Measurements from ENCODE around the gene PTPRG. TPM values are rescaled to one million over a fixed set of nuclear protein-coding genes. Genes with fewer than 3 reads are reported as not detected.
"Not testable (repeated sequence)": the region's sequence is repeated elsewhere in the genome, so short reads cannot be mapped to it uniquely, and the experiment has no call there.

The PTPRG gene
- total RNA-seq, 2 experiments from 2014 or later, result 0.10 TPM; not detected in 1

- no peaks in the 10 kb centered on the region for H3K4me1 Mint-ChIP-seq (ENCODE audit: low read depth)
- DNase-seq, result no peak
- H3K4me3 Mint-ChIP-seq, result no peak overlapping the region
- CTCF ChIA-PET, result no interaction called here
- no peak overlapping the region for H3K27ac Mint-ChIP-seq
- H3K36me3 Mint-ChIP-seq, result no peaks in the 10 kb centered on the region
- no peaks in the 10 kb centered on the region for H3K9me3 Mint-ChIP-seq
- H3K27me3 Mint-ChIP-seq, result peaks cover 3% of the 10 kb centered on the region
- intact Hi-C loops (cut with micrococcal nuclease), result no loop called here
- POLR2A ChIA-PET, result no interaction called here
Observed at GRCh38 chr3:61537366-61537765, 24.0 kb upstream of the PTPRG start.

- H3K27ac Mint-ChIP-seq, result no peak overlapping the region
- no peaks in the 10 kb centered on the region for H3K4me1 Mint-ChIP-seq (ENCODE audit: low read depth)
- no peak overlapping the region for H3K4me3 Mint-ChIP-seq
- intact Hi-C loops (cut with micrococcal nuclease), result no loop called here
- peaks cover 3% of the 10 kb centered on the region for H3K27me3 Mint-ChIP-seq
- H3K36me3 Mint-ChIP-seq, result no peaks in the 10 kb centered on the region
- no peaks in the 10 kb centered on the region for H3K9me3 Mint-ChIP-seq
- POLR2A ChIA-PET, result no interaction called here
- DNase-seq, result no peak
- CTCF ChIA-PET, result no interaction called here
Observed at GRCh38 chr3:61538486-61538885, 22.9 kb upstream of the PTPRG start.

GRCh38 chr3:61541694-61542093, 19.7 kb upstream of the PTPRG start:
- CTCF ChIA-PET, result no interaction called here
- no peak for DNase-seq
- Mint-ChIP-seq H3K4me1 (ENCODE audit: low read depth) (no peaks in the 10 kb centered on the region), H3K27ac (no peak overlapping the region), H3K9me3 (no peaks in the 10 kb centered on the region), H3K4me3 (no peak overlapping the region), H3K27me3 (peaks cover 3% of the 10 kb centered on the region), H3K36me3 (no peaks in the 10 kb centered on the region)
- intact Hi-C loops (cut with micrococcal nuclease), result no loop called here
- POLR2A ChIA-PET, result no interaction called here

- Mint-ChIP-seq H3K4me3 (no peak overlapping the region), H3K4me1 (ENCODE audit: low read depth) (no peaks in the 10 kb centered on the region), H3K27me3 (no peaks in the 10 kb centered on the region), H3K36me3 (no peaks in the 10 kb centered on the region), H3K27ac (no peak overlapping the region), H3K9me3 (no peaks in the 10 kb centered on the region)
- CTCF ChIA-PET, result no interaction called here
- DNase-seq, result no peak
- intact Hi-C loops (cut with micrococcal nuclease), result no loop called here
- POLR2A ChIA-PET, result no interaction called here
Observed at GRCh38 chr3:61545716-61546115, 15.7 kb upstream of the PTPRG start.

GRCh38 chr3:61547625-61548024, 13.7 kb upstream of the PTPRG start:
- no peaks in the 10 kb centered on the region for H3K36me3 Mint-ChIP-seq
- ChIA-PET CTCF (no interaction called here), POLR2A (no interaction called here)
- H3K9me3 Mint-ChIP-seq, result no peaks in the 10 kb centered on the region
- H3K27me3 Mint-ChIP-seq, result no peaks in the 10 kb centered on the region
- H3K4me1 Mint-ChIP-seq (ENCODE audit: low read depth), result no peaks in the 10 kb centered on the region
- no peak for DNase-seq
- no peak overlapping the region for H3K27ac Mint-ChIP-seq
- H3K4me3 Mint-ChIP-seq, result no peak overlapping the region
- intact Hi-C loops (cut with micrococcal nuclease), result no loop called here

- intact Hi-C loops (cut with micrococcal nuclease); H3K4me3 Mint-ChIP-seq; H3K4me1 Mint-ChIP-seq (ENCODE audit: low read depth); POLR2A ChIA-PET; H3K36me3 Mint-ChIP-seq; H3K9me3 Mint-ChIP-seq; DNase-seq; H3K27ac Mint-ChIP-seq; H3K27me3 Mint-ChIP-seq: not testable (repeated sequence)
- CTCF ChIA-PET, result interaction anchor here (0.6 kb wide), 1 partner anchor 199 kb away, joined by 4 read pairs; no protein-coding TSS in a partner anchor
Observed at GRCh38 chr3:61552704-61553103, 8.7 kb upstream of the PTPRG start.

- Mint-ChIP-seq H3K27me3 (peaks cover 51% of the 10 kb centered on the region), H3K4me1 (ENCODE audit: low read depth) (peaks cover 3% of the 10 kb centered on the region), H3K27ac (no peak overlapping the region), H3K36me3 (no peaks in the 10 kb centered on the region), H3K4me3 (no peak overlapping the region), H3K9me3 (no peaks in the 10 kb centered on the region)
- intact Hi-C loops (cut with micrococcal nuclease), result no loop called here
- DNase-seq, result no peak
- ChIA-PET POLR2A (no interaction called here), CTCF (no interaction called here)
Observed at GRCh38 chr3:61559136-61559731, 2.1 kb upstream of the PTPRG start.

GRCh38 chr3:61560517-61561373, 626 bp upstream of the PTPRG start:
- Mint-ChIP-seq H3K4me1 (ENCODE audit: low read depth) (peaks cover 3% of the 10 kb centered on the region), H3K36me3 (no peaks in the 10 kb centered on the region), H3K27ac (no peak overlapping the region), H3K4me3 (peak overlapping the region; percentile 58), H3K27me3 (peaks cover 58% of the 10 kb centered on the region), H3K9me3 (no peaks in the 10 kb centered on the region)
- ChIA-PET CTCF (no interaction called here), POLR2A (no interaction called here)
- intact Hi-C loops (cut with micrococcal nuclease), result no loop called here
- peak; percentile 49 for DNase-seq

GRCh38 chr3:61562042-61562720, 810 bp downstream of the PTPRG start:
- ChIA-PET POLR2A (no interaction called here), CTCF (no interaction called here)
- no peak for DNase-seq
- peaks cover 55% of the 10 kb centered on the region for H3K27me3 Mint-ChIP-seq
- intact Hi-C loops (cut with micrococcal nuclease), result no loop called here
- H3K27ac Mint-ChIP-seq, result no peak overlapping the region
- H3K4me3 Mint-ChIP-seq, result no peak overlapping the region
- no peaks in the 10 kb centered on the region for H3K9me3 Mint-ChIP-seq
- no peaks in the 10 kb centered on the region for H3K36me3 Mint-ChIP-seq
- peaks cover 3% of the 10 kb centered on the region for H3K4me1 Mint-ChIP-seq (ENCODE audit: low read depth)

- no peak for DNase-seq
- CTCF ChIA-PET, result no interaction called here
- peaks cover 53% of the 10 kb centered on the region for H3K27me3 Mint-ChIP-seq
- intact Hi-C loops (cut with micrococcal nuclease), result no loop called here
- no peak overlapping the region for H3K27ac Mint-ChIP-seq
- H3K9me3 Mint-ChIP-seq, result no peaks in the 10 kb centered on the region
- POLR2A ChIA-PET, result no interaction called here
- peaks cover 3% of the 10 kb centered on the region for H3K4me1 Mint-ChIP-seq (ENCODE audit: low read depth)
- no peaks in the 10 kb centered on the region for H3K36me3 Mint-ChIP-seq
- H3K4me3 Mint-ChIP-seq, result no peak overlapping the region
Observed at GRCh38 chr3:61562721-61563312, 1.4 kb downstream of the PTPRG start.

GRCh38 chr3:61563313-61564271, 2.2 kb downstream of the PTPRG start:
- POLR2A ChIA-PET, result no interaction called here
- Mint-ChIP-seq H3K36me3 (no peaks in the 10 kb centered on the region), H3K4me1 (ENCODE audit: low read depth) (peaks cover 3% of the 10 kb centered on the region), H3K27ac (no peak overlapping the region), H3K9me3 (no peaks in the 10 kb centered on the region), H3K27me3 (peaks cover 47% of the 10 kb centered on the region), H3K4me3 (no peak overlapping the region)
- intact Hi-C loops (cut with micrococcal nuclease), result no loop called here
- CTCF ChIA-PET, result no interaction called here
- no peak for DNase-seq

Measured in activated CD4-positive, alpha-beta memory T cell treated with anti-CD3 and anti-CD28 coated beads for 36 hours (primary cell).